Kidney glomerular epithelial cell (primary cell): ENCODE measurements around the gene PCLAF.

Experiments
- DNase-seq: peaks from one replicate; lab custom pipeline; 2025; lab: John Stamatoyannopoulos, UW

Gene PCLAF

GRCh38 chr15:64324165-64324877 lies 56.9 kb downstream of the PCLAF start:
- DNase-seq: no peak

- DNase-seq: no peak
Measured at GRCh38 chr15:64315216-64315615, 66.0 kb downstream of the PCLAF start.

- no peak for DNase-seq
Measured at GRCh38 chr15:64314456-64314855, 66.8 kb downstream of the PCLAF start.
